Transverse colon (tissue), 4 donors: ENCODE data around the gene HNRNPF. TPM values are rescaled to one million over a fixed set of nuclear protein-coding genes. Genes with fewer than 3 reads are reported as not detected.

Experiments used
- DNase-seq: peaks from one replicate; pipeline ENCODE4 v3.0.0-alpha.2; 2019
- H3K27ac ChIP-seq, 4 donors: fragments of 200-600 bp; sonication (generic); 2 replicates each; pipeline ENCODE4 v1.5.1; 2016 to 2018; ENCODE audit warnings: inconsistent platforms in 4 of 4
- H3K27me3 ChIP-seq: fragments of 200-600 bp; sonication (generic); 2 replicates; pipeline ENCODE4 v1.5.1; 2017; ENCODE audit warnings: inconsistent platforms
- H3K36me3 ChIP-seq, 4 donors: fragments of 200-600 bp; sonication (generic); 2 replicates each; pipeline ENCODE4 v1.5.1; 2017 to 2019; ENCODE audit warnings: inconsistent platforms in 4 of 4
- H3K4me1 ChIP-seq, 4 donors: fragments of 200-600 bp; sonication (generic); 2 replicates each; pipeline ENCODE4 v1.5.1; 2017 to 2020; ENCODE audit warnings: inconsistent platforms in 4 of 4
- H3K4me3 ChIP-seq, 4 donors: fragments of 200-600 bp; sonication (generic); 1 replicate in 1 of 4; 2 replicates in 3 of 4; pipeline versions ENCODE4 v1.5.1 to v1.6.1; 2017 to 2019; ENCODE audit warnings: inconsistent platforms in 4 of 4
- H3K9me3 ChIP-seq, 2 donors: fragments of 200-600 bp; sonication (generic); 2 replicates each; pipeline ENCODE4 v1.5.1; 2017 to 2019; ENCODE audit warnings: inconsistent platforms in 2 of 2
- CTCF ChIP-seq, 5 experiments: fragments of 200-600 bp in 3 of 5; fragments of 450-650 bp in 2 of 5; sonication (generic) in 3 of 5; IDR thresholded peaks; 1 replicate in 2 of 5; 2 replicates in 3 of 5; pipeline ENCODE4 v1.5.1; 2016 to 2017; ENCODE audit warnings: antibody characterized with exemption in 5 of 5, inconsistent platforms in 3 of 5, mild to moderate bottlenecking in 2 of 5, moderate library complexity in 1 of 5
- EP300 ChIP-seq: sonication (generic); formaldehyde crosslinking; IDR thresholded peaks from one replicate; pipeline ENCODE4 v1.6.1; 2017; ENCODE audit warnings: antibody characterized with exemption, low read depth
- POLR2A ChIP-seq: fragments of 450-650 bp; IDR thresholded peaks from one replicate; pipeline ENCODE4 v1.6.1; 2016; ENCODE audit warnings: antibody characterized with exemption, mild to moderate bottlenecking, moderate library complexity
- POLR2AphosphoS5 ChIP-seq, 3 donors: sonication (generic); formaldehyde crosslinking; IDR thresholded peaks; one replicate each; pipeline ENCODE4 v1.6.1; 2016; ENCODE audit warnings: antibody characterized with exemption in 3 of 3
- WGBS, 2 donors: methylation state at CpG; one replicate each; pipeline ENCODE4 v1.1.5; 2018; ENCODE audit warnings: low coverage in 1 of 2; 5-methylcytosine and 5-hydroxymethylcytosine counted together
- in situ Hi-C, 4 donors: fragments of 200-750 bp; cut with MboI; loops; one replicate each; pipeline versions ENCODE4 v1.15.0 to v1.15.1; 2017; ENCODE audit warnings: low sequenced_read_pairs in 3 of 4, low pct_ligation_motif_present in 1 of 4, low pct_unique_long_range_greater_than_20kb in 1 of 4
- intact Hi-C: fragments of 100-400 bp; cut with DNase I; formaldehyde crosslinking; loops from one replicate; pipeline ENCODE4 v1.15.1; 2023; ENCODE audit warnings: low total_unique reads
- total RNA-seq, 4 donors: library from RNA; depleted of rRNA; stranded (reverse); fragments of >200 nt; gene quantifications; one replicate each; pipeline ENCODE4 v1.1.0, GENCODE V29; 2016

HNRNPF gene
- total RNA-seq, 4 donors from 2014 or later = 127 to 171 (median 155) TPM

DNA sequence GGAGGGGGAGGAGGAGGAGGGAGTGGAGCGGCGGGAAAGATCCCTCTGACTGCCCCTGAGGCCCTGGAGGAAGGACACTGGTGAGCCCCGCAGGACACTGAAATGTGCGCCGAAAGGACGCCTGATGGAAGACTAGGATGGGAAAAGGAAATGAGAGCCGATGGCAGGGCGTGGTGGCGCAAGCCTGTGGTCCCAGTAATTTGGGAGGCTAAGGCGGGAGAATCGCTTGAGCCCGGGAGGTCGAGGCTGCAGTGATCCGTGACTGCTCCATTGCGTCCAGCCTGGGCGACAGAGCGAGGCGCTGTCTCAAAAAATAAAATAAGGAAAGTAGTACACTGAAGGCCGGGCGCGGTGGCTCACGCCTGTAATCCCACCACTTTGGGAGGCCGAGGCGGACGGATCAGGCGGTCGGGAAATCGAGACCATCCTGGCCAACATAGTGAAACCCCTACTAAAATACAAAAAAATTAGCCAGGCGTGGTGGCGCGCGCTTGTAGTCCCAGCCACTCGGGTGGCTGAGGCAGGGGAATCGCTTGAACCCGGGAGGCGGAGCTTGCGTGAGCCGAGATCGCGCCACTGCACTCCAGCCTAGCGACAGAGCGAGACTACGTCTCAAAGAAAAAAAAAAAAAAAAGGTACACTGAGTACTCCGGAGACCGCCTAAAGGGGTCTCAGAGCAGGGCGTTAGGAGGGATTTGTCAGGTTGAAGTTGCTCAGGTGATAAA, 561 bp upstream of the HNRNPF start:
- H3K27me3 ChIP-seq = no peaks in the 10 kb centered on the region
- 8 to 14% methylated on average over 24 to 46 of the region's 46 CpGs for WGBS, 2 donors
- H3K36me3 ChIP-seq = no peaks in the 10 kb centered on the region
- H3K4me1 ChIP-seq = peaks cover 8 to 29% (median 25%) of the 10 kb centered on the region in 4 donors
- no peaks in the 10 kb centered on the region for H3K9me3 ChIP-seq
- intact Hi-C loops = no loop called here
- peak overlapping the region; percentile 26 to 91 (median 82) for H3K4me3 ChIP-seq
- peak overlapping the region; percentile 100 for H3K27ac ChIP-seq
- peak; percentile 68 for TF ChIP-seq POLR2A
- peak in 2 of 3 donors; percentile 15 to 41 for TF ChIP-seq POLR2AphosphoS5 (IDR thresholded peaks at IDR 0.05)
- no peak for TF ChIP-seq CTCF (IDR thresholded peaks at IDR 0.05)
- in situ Hi-C loops = no loop called here
- peak; percentile 69 for DNase-seq

DNA sequence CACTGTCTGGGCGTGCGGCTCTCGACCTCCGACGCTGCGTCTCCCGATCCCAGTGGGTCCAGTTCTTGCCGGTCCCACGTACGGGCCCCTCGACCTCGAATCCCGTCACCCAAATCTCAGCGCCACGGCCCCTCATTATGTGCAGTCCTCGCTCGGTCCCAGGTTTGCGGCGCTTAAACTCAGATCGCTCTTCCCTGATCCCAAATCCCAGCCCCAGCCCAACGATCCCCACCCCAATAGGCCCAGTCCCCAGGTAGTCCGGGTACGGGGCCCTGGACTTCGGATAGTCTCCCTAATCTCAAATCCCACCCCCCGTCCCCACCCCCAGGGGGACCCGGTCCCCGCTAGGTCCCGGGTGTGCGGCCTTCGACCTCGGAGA, 666 bp downstream of the HNRNPF start:
- no peak for DNase-seq
- H3K4me3 ChIP-seq = peak overlapping the region; percentile 80 to 91 (median 84)
- intact Hi-C loops (no loop called here), in situ Hi-C loops (no loop called here)
- no peaks in the 10 kb centered on the region for H3K36me3 ChIP-seq
- peaks cover 12 to 41% (median 37%) of the 10 kb centered on the region in 4 donors for H3K4me1 ChIP-seq
- H3K27ac ChIP-seq = peak overlapping the region; percentile 100
- 0 to 1% methylated on average over 13 to 27 of the region's 31 CpGs for WGBS, 2 donors
- H3K9me3 ChIP-seq = no peaks in the 10 kb centered on the region
- H3K27me3 ChIP-seq = no peaks in the 10 kb centered on the region
- TF ChIP-seq CTCF (IDR thresholded peaks at IDR 0.05) (peak in 1 of 5 experiments; percentile 12), EP300 (no peak)

- peaks cover 0 to 2% (median 0%) of the 10 kb centered on the region in 4 donors for H3K36me3 ChIP-seq
- in situ Hi-C loops = no loop called here
- intact Hi-C loops = no loop called here
- no peaks in the 10 kb centered on the region for H3K9me3 ChIP-seq
- TF ChIP-seq CTCF (IDR thresholded peaks at IDR 0.05) (peak; percentile 34 to 79 (median 43)), EP300 (peak; percentile 16), POLR2AphosphoS5 (IDR thresholded peaks at IDR 0.05) (peak; percentile 87 to 96 (median 96)), POLR2A (peak; percentile 91)
- peak; percentile 93 for DNase-seq
- H3K4me1 ChIP-seq = peaks cover 12 to 46% (median 40%) of the 10 kb centered on the region in 4 donors
- peak overlapping the region; percentile 100 for H3K27ac ChIP-seq
- H3K27me3 ChIP-seq = no peaks in the 10 kb centered on the region
- peak overlapping the region; percentile 80 to 91 (median 84) for H3K4me3 ChIP-seq
- 0% methylated on average over 56 of the region's 56 CpGs; no CpG with 5 or more reads in 1 of the 2 donors for WGBS, 2 donors
These were observed 1.2 kb downstream of the HNRNPF start for GRCh38 chr10:43407576-43408330.

- in situ Hi-C loops (no loop called here), intact Hi-C loops (no loop called here)
- no peaks in the 10 kb centered on the region for H3K9me3 ChIP-seq
- peak; percentile 73 for DNase-seq
- peak overlapping the region; percentile 100 for H3K27ac ChIP-seq
- peaks cover 0 to 5% (median 0%) of the 10 kb centered on the region in 4 donors for H3K36me3 ChIP-seq
- H3K4me3 ChIP-seq = peak overlapping the region; percentile 80 to 91 (median 84)
- no peaks in the 10 kb centered on the region for H3K27me3 ChIP-seq
- 0% methylated on average over 52 of the region's 59 CpGs; no CpG with 5 or more reads in 1 of the 2 donors for WGBS, 2 donors
- peak in 1 of 3 donors; percentile 3 for TF ChIP-seq POLR2AphosphoS5 (IDR thresholded peaks at IDR 0.05)
- TF ChIP-seq EP300 = no peak
- peaks cover 12 to 52% (median 44%) of the 10 kb centered on the region in 4 donors for H3K4me1 ChIP-seq
These were observed 1.8 kb downstream of the HNRNPF start for GRCh38 chr10:43407148-43407575.
